GM12872 (cell line): ENCODE data around the gene OR6C4.

Source experiments
- TF ChIP-seq, protein P1 (sequence below): IDR thresholded peaks from 3 replicates; pipeline ENCODE4 v1.5.1; 2011; ENCODE audit warnings: low read depth, mild to moderate bottlenecking, low read length, moderate library complexity; ENCODE audit not compliant: insufficient read depth

Gene OR6C4

DNA sequence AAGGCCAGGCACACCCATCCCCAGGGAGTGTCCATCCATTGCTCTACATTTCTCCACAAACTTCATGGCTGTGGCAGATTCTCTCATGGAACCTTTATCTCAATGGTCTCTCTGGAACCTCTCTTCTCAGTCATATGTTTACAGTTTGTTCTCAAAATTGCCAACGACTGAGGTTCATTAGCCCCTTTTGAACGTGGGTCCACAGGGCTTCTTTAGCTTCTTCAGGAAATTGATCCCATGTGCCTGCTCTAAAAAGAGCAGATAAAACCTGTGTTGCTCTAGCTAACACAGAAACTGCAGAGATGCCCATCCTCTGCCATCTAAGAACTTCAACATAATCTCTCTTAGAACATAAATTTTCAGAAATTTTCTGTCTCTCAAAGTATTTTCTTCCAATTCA, at the start of gene OR6C4:
Gene OR6C4 (plus strand): TSS at position 301 of the 400 bp plus-strand sequence. CDS start 1,625 bp downstream, outside the sequence.
- TF ChIP-seq, protein P1, sequence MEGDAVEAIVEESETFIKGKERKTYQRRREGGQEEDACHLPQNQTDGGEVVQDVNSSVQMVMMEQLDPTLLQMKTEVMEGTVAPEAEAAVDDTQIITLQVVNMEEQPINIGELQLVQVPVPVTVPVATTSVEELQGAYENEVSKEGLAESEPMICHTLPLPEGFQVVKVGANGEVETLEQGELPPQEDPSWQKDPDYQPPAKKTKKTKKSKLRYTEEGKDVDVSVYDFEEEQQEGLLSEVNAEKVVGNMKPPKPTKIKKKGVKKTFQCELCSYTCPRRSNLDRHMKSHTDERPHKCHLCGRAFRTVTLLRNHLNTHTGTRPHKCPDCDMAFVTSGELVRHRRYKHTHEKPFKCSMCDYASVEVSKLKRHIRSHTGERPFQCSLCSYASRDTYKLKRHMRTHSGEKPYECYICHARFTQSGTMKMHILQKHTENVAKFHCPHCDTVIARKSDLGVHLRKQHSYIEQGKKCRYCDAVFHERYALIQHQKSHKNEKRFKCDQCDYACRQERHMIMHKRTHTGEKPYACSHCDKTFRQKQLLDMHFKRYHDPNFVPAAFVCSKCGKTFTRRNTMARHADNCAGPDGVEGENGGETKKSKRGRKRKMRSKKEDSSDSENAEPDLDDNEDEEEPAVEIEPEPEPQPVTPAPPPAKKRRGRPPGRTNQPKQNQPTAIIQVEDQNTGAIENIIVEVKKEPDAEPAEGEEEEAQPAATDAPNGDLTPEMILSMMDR = no peak

DNA sequence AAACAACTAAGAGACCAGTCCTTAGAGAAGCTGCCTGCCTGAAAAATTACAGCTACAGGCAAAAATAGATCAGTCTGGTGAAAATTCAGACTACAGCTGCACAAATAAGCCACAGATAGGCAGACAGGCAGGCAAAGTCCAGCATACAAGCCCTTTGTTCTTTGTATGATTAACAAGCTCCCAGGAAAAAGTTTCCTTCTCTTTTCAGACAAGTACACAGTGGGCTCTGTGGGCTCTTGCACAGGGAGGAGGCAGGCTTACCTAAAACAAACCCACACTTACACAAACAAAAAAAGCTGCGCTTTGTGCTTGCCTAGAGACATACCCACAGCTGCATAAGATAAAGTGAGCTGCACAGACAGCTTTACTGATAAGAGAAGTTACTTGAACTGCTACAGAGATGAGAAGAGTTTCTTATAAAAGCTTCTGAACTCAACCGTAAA, 49.6 kb upstream of the OR6C4 start:
- TF ChIP-seq, protein P1 = no peak

DNA sequence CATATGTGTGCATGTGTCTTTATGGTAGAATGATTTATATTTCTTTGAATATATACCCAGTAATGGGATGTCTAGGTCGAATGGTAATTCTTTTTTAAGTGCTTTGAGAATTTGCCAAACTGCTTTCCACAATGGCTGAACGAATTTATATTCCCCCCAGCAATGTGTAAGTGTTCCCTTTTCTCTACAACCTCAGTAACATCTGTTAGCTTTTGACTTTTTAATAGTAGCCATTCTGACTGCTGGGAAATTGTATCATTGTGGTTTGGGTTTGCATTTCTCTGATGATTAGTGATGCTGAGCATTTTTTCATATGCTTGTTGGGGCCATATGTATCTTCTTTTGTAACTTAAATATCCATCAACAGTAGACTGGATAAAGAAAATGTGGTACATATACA, 47.8 kb upstream of the OR6C4 start:
- TF ChIP-seq, protein P1 = no peak

DNA sequence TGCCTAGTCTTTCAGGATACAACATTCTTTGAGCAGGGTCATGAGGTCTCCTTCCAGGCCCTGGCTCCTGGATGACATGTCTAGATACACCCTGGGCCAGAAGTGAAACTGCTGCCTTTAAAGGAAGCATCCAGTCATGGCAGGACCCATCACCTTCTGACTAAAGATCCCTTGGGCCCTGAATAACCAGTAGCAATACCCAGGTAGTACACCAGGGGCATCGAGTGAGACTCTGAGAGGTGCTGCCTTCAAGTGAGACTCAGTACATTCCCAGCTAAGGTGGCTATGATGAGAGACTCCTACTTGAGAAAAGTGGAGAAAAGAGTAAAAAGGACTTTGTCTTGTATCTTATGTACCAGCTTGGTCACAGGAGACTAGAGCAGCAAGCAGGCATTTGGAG, 33.7 kb upstream of the OR6C4 start:
- TF ChIP-seq, protein P1 = peak; percentile 38; the same call in 1 of the 3 replicates

DNA sequence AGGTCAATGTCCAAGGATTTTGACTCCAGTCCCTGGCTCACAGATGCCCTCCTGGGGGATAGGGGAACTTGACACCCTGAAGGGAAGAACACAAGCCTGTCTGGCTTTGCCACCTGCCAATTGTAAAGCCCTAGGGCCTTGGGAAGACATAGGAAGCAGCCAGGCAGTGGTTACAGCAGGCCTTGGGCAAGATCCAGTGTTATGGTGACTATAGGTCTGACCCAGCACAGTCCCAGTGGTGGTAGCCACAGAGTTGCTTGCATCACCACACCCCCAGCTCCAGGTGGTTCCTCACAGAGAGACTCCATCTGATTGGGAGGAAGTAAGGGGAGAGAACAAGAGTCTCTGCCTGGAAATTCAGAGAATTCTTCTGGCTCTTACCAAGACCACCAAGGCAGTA, 33.0 kb upstream of the OR6C4 start:
- TF ChIP-seq, protein P1 = no peak

DNA sequence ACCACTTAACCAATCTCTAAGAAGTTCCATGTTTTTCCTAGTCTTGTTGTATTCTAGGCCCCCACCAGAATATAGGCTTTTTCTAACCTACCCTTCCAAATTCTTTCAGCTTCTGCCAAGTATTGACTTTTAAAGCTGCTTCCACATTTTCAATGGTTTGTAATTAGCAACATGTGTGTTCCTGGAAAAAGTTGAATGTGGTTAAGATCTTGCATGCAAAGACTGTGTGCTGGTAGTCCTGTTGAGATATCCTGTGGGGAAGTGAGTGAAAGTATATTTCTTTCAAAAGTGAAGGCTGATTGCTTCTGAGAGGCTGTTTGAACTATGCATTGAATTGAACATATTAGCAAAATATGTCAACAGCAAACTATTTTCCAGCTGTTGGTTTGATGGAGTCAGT, 646 bp upstream of the OR6C4 start:
- TF ChIP-seq, protein P1 = no peak

DNA sequence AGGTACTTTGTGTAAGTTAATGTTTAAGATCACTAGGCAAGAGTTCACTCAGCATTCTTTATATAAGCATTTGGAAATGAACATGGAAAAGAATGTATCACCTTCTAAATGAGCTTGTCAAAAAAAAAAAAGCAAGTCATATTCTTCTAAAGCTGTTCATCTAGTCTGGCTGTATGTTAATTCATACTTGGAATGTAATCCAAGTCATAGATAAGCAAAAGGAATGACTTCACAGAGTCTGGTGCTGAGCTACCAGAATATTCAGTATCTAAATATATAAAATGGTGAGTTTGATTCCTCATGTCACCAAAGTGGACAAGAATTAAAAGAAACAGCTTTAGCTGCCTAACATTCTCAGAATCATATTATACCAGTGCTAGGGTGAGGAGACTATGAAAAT, 4.9 kb downstream of the OR6C4 start:
- TF ChIP-seq, protein P1 = no peak
